Type B pancreatic cell (in vitro differentiated cells): ENCODE results near the gene HDAC2. TPM values are rescaled to one million over a fixed set of nuclear protein-coding genes. Genes with fewer than 3 reads are reported as not detected.
"Not testable (repeated sequence)": the region's sequence is repeated elsewhere in the genome, so short reads cannot be mapped to it uniquely, and the experiment has no call there.

ENCODE experiments used
- DNase-seq: peaks from one replicate; pipeline ENCODE4 v3.0.0; 2021; ENCODE audit warnings: mixed read lengths; ENCODE audit not compliant: unreplicated experiment; ENCODE audit errors: extremely low spot score
- H3K27ac Mint-ChIP-seq: 2 replicates; pipeline ENCODE4 v1.8.0; 2021; ENCODE audit warnings: mild to moderate bottlenecking, mixed read lengths
- H3K27me3 Mint-ChIP-seq: 2 replicates; pipeline ENCODE4 v1.8.0; 2021; ENCODE audit warnings: mixed read lengths
- H3K36me3 Mint-ChIP-seq: 2 replicates; pipeline ENCODE4 v1.8.0; 2021; ENCODE audit warnings: mixed read lengths
- H3K4me1 Mint-ChIP-seq: one replicate; pipeline ENCODE4 v1.8.0; 2021; ENCODE audit warnings: mixed read lengths; ENCODE audit not compliant: unreplicated experiment
- H3K4me3 Mint-ChIP-seq: 2 replicates; pipeline ENCODE4 v1.8.0; 2021; ENCODE audit warnings: mild to moderate bottlenecking, mixed read lengths
- H3K9me3 Mint-ChIP-seq: 2 replicates; pipeline ENCODE4 v1.8.0; 2021; ENCODE audit warnings: mixed read lengths
- CTCF ChIP-seq: fragments of 200-600 bp; sonication (generic); conservative IDR thresholded peaks from 2 replicates; pipeline ENCODE4 v1.5.0; 2021; ENCODE audit warnings: antibody characterized with exemption, mild to moderate bottlenecking
- total RNA-seq: library from RNA; stranded (reverse); gene quantifications from 2 replicates; pipeline ENCODE4 v1.2.1, GENCODE V29; 2021; ENCODE audit warnings: low replicate concordance

HDAC2 gene
- total RNA-seq, 1 donor from 2014 or later = 232 TPM

DNA sequence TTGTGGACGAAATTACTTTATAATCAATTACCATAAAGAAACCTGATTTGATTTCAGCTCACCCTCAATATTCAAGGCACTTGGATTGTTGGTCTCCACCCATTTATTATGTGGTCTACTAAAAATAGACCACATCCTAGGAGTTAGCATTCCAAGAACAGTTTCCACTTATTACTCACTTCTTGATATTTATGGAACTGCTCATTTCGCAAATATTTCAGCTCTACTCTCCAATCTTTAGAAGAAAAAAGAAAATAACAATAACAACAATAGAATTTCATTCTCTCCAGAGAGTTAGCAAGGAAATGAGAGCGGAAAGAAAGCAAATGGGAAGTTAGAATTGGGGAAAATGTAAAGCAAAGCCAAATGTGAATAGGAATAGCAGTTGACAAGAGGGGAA is 26.2 kb upstream of the HDAC2 start:
- peaks cover 12% of the 10 kb centered on the region for H3K36me3 Mint-ChIP-seq
- H3K4me1 Mint-ChIP-seq = peaks cover 13% of the 10 kb centered on the region
- no peaks in the 10 kb centered on the region for H3K27me3 Mint-ChIP-seq
- DNase-seq = no peak
- no peak overlapping the region for H3K27ac Mint-ChIP-seq
- no peak overlapping the region for H3K4me3 Mint-ChIP-seq
- no peak for TF ChIP-seq CTCF
- peaks cover 3% of the 10 kb centered on the region for H3K9me3 Mint-ChIP-seq

DNA sequence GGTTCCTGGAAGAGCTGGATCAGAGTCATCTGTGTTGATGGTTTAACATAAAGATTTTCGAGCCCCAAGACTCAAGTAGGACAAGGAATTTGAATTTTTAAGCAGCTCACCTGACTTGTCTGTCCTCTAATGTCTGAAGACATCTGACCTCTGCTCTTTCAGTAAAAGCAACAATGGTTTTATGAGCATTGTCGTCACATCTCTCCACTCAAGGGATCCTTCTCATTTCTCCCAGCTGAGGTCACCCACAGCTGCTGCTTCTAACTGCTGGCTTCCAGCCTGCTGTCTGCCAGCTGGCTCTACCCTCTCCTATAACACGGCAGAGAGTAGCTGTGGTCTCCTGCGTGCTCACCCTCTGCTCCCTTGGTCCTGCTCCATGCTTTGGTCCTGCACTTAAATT is 24.7 kb upstream of the HDAC2 start:
- peak overlapping the region; percentile 86 for H3K27ac Mint-ChIP-seq
- no peak for TF ChIP-seq CTCF
- DNase-seq = no peak
- peaks cover 3% of the 10 kb centered on the region for H3K9me3 Mint-ChIP-seq
- peaks cover 15% of the 10 kb centered on the region for H3K36me3 Mint-ChIP-seq
- peaks cover 13% of the 10 kb centered on the region for H3K4me1 Mint-ChIP-seq
- peak overlapping the region; percentile 53 for H3K4me3 Mint-ChIP-seq
- H3K27me3 Mint-ChIP-seq = no peaks in the 10 kb centered on the region

DNA sequence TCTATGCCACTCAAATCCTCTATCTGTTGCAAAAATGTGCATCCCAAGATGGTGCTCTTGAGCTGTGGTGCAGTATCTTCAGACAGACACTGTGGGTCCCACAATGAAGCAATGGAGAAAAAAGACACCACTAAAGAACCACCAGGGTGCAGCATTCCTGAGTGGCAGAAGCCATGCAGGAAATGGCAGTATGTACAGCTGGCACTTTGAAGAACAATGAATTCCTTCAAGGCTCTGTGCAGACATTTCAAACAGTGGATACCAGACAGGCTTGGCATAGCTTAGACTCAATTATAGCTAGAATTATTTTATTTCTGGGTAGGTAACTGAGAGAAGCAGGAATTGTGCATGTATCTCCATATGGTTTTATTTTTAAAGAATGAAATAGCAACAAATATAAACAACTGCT is 24.0 kb upstream of the HDAC2 start:
- DNase-seq = no peak

GRCh38 chr6:113989675-113990074 is 18.7 kb upstream of the HDAC2 start:
- H3K9me3 Mint-ChIP-seq = peaks cover 11% of the 10 kb centered on the region
- no peak for DNase-seq

More for the DNA sequence above, 24.0 kb upstream of the HDAC2 start:
- Mint-ChIP-seq H3K4me1 (peaks cover 13% of the 10 kb centered on the region), H3K27me3 (no peaks in the 10 kb centered on the region), H3K36me3 (peaks cover 16% of the 10 kb centered on the region), H3K9me3 (peaks cover 8% of the 10 kb centered on the region), H3K4me3 (peak overlapping the region; percentile 30), H3K27ac (peak overlapping the region; percentile 86)
- peak; percentile 78 for TF ChIP-seq CTCF

GRCh38 chr6:113982675-113983074 is 11.7 kb upstream of the HDAC2 start:
- H3K9me3 Mint-ChIP-seq, H3K36me3 Mint-ChIP-seq, H3K4me3 Mint-ChIP-seq, H3K27me3 Mint-ChIP-seq, H3K4me1 Mint-ChIP-seq, H3K27ac Mint-ChIP-seq, DNase-seq: not testable (repeated sequence)

More at GRCh38 chr6:113989675-113990074, 18.7 kb upstream of the HDAC2 start:
- TF ChIP-seq CTCF = no peak
- Mint-ChIP-seq H3K4me1 (peaks cover 2% of the 10 kb centered on the region), H3K27ac (no peak overlapping the region), H3K4me3 (no peak overlapping the region), H3K36me3 (peaks cover 11% of the 10 kb centered on the region), H3K27me3 (no peaks in the 10 kb centered on the region)

DNA sequence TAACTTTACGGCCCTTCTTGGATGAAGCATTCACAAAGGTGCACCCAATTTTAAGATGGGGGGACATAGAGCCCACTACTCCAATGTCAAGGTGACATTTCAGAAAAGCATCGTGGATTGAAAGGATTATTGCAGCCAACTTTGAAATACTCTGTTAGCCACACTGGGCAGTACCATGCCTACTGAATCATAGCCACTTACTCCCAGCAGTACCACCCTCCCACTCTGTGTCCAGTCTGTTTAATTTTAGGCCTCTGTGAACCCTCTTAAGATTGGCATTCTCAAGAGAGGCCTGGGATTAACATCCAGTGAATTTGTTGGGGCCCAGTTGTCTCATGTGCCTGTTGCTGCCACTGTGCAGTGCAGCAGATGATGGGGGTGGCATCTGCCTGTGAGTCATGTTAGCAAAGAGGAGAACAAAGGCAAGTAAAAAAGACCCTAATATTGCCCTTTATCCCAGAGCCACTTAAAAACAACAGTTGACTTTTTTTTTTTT is 11.2 kb upstream of the HDAC2 start:
- Mint-ChIP-seq H3K27me3 (no peaks in the 10 kb centered on the region), H3K9me3 (no peaks in the 10 kb centered on the region), H3K4me3 (no peak overlapping the region), H3K27ac (no peak overlapping the region), H3K4me1 (no peaks in the 10 kb centered on the region), H3K36me3 (no peaks in the 10 kb centered on the region)
- no peak for TF ChIP-seq CTCF
- no peak for DNase-seq
